IMR-90 (cell line): ENCODE results near the gene SLC47A2.

ENCODE experiments used
- CEBPB ChIP-seq: IDR thresholded peaks from 2 replicates; pipeline ENCODE4 v1.6.1; 2012; ENCODE audit warnings: low read depth, low read length, improper control_type of control experiment
- CTCF ChIP-seq: conservative IDR thresholded peaks from 2 replicates; pipeline ENCODE4 v1.5.1; 2012; ENCODE audit warnings: mild to moderate bottlenecking, low read depth, low read length, improper control_type of control experiment
- MAFK ChIP-seq: IDR thresholded peaks from 2 replicates; pipeline ENCODE4 v1.6.1; 2012; ENCODE audit warnings: low read depth, low read length, improper control_type of control experiment
- MXI1 ChIP-seq: IDR thresholded peaks from 2 replicates; pipeline ENCODE4 v1.6.1; 2012; ENCODE audit warnings: low read depth, mild to moderate bottlenecking, low read length, moderate library complexity, borderline replicate concordance
- NFE2L2 ChIP-seq: fragments of 150-350 bp; IDR thresholded peaks from 2 replicates; pipeline ENCODE4 v1.6.1; 2016; ENCODE audit warnings: low read depth, mild to moderate bottlenecking, low read length
- POLR2A ChIP-seq: IDR thresholded peaks from 2 replicates; pipeline ENCODE4 v1.6.1; 2012; ENCODE audit warnings: mild to moderate bottlenecking, low read depth, low read length
- RAD21 ChIP-seq: IDR thresholded peaks from 2 replicates; pipeline ENCODE4 v1.6.1; 2012; ENCODE audit warnings: low read length, improper control_type of control experiment
- RFX5 ChIP-seq: IDR thresholded peaks from 2 replicates; pipeline ENCODE4 v1.8.0; 2012; ENCODE audit warnings: low read depth, mild to moderate bottlenecking, low read length, moderate library complexity
- SMC3 ChIP-seq: fragments of 150-350 bp; IDR thresholded peaks from 2 replicates; pipeline ENCODE4 v1.6.1; 2016; ENCODE audit warnings: low read depth, mild to moderate bottlenecking, antibody characterized with exemption, low read length, moderate library complexity

GRCh38 chr17:19746517-19746916 lies 30.1 kb upstream of the SLC47A2 start:
- TF ChIP-seq MXI1: no peak
- TF ChIP-seq CTCF: no peak
- no peak for TF ChIP-seq CEBPB
- no peak for TF ChIP-seq POLR2A
- no peak for TF ChIP-seq SMC3
- TF ChIP-seq NFE2L2: no peak
- TF ChIP-seq MAFK: no peak
- TF ChIP-seq RFX5: no peak
- TF ChIP-seq RAD21: no peak
